Panc1 (cell line): Measurements from ENCODE around the gene NFATC3. TPM values are rescaled to one million over a fixed set of nuclear protein-coding genes. Genes with fewer than 3 reads are reported as not detected.

Source experiments
- ATAC-seq: fragments of 200-7000 bp; cut with Tn5 transposase; 2 replicates; pipeline ENCODE4 v1.9.1; 2020; ENCODE audit warnings: mild to moderate bottlenecking, moderate library complexity
- BruUV-seq: library from RNA; stranded (reverse); fragments of 400-500 nt; replicated peaks from 2 replicates; lab custom pipeline; 2021; lab: Mats Ljungman, UMichigan
- CTCF ChIA-PET: fragments of 300-600 bp; sonication (Branson Sonifier 250); formaldehyde crosslinking; loops from one replicate; lab custom pipeline; 2022; ENCODE audit warnings: antibody characterized with exemption; lab: Charles Lee
- POLR2A ChIA-PET: fragments of 300-600 bp; sonication (Branson Sonifier 250); formaldehyde crosslinking; loops from one replicate; lab custom pipeline; 2022; ENCODE audit warnings: antibody characterized with exemption; lab: Charles Lee
- DNase-seq: peaks from one replicate; pipeline ENCODE4 v3.0.0-alpha.2; 2010; ENCODE audit warnings: low read depth, low spot score
- H3K27ac ChIP-seq: 2 replicates; pipeline ENCODE4 v1.5.1; 2011; ENCODE audit warnings: mild to moderate bottlenecking, low read length, inconsistent platforms
- H3K27me3 ChIP-seq: fragments of 200-500 bp; sonication (Bioruptor generic); 2 replicates; pipeline ENCODE4 v1.6.0; 2014; ENCODE audit warnings: low read length, inconsistent platforms; ENCODE audit not compliant: control insufficient read depth, insufficient read depth
- H3K36me3 ChIP-seq: fragments of 200-500 bp; sonication (Bioruptor generic); 2 replicates; pipeline ENCODE4 v1.5.1; 2014; ENCODE audit warnings: inconsistent platforms, mild to moderate bottlenecking, low read length, moderate library complexity; ENCODE audit not compliant: control insufficient read depth, insufficient read depth
- H3K4me1 ChIP-seq: 2 replicates; pipeline ENCODE4 v1.5.1; 2011; ENCODE audit warnings: inconsistent platforms, mild to moderate bottlenecking, low read length, moderate library complexity; ENCODE audit not compliant: control insufficient read depth, insufficient read depth
- H3K4me3 ChIP-seq, 2 experiments: 2 replicates each; pipeline ENCODE4 v1.5.1; 2011 to 2012; ENCODE audit warnings: low read depth in 2 of 2, low read length in 2 of 2, mild to moderate bottlenecking in 2 of 2, inconsistent platforms in 1 of 2, moderate library complexity in 1 of 2
- H3K9me3 ChIP-seq: fragments of 200-500 bp; sonication (Bioruptor generic); 2 replicates; pipeline ENCODE4 v1.5.1; 2014; ENCODE audit warnings: low read depth, mild to moderate bottlenecking, inconsistent platforms, low read length, moderate library complexity; ENCODE audit not compliant: control insufficient read depth, insufficient read depth
- POLR2AphosphoS5 ChIP-seq: IDR thresholded peaks from 2 replicates; pipeline ENCODE4 v1.6.1; 2012; ENCODE audit warnings: mild to moderate bottlenecking, low read depth, low read length, moderate library complexity
- REST ChIP-seq, 2 experiments: IDR thresholded peaks; 2 replicates each; pipeline ENCODE4 v1.6.1; 2011 to 2012; ENCODE audit warnings: low read depth in 2 of 2, control low read depth in 1 of 2, low read length in 1 of 2, mild to moderate bottlenecking in 1 of 2, moderate library complexity in 1 of 2; ENCODE audit not compliant: insufficient read depth in 1 of 2
- SIN3A ChIP-seq: IDR thresholded peaks from 2 replicates; pipeline ENCODE4 v1.6.1; 2012; ENCODE audit warnings: low read depth, mild to moderate bottlenecking, low read length, moderate library complexity, borderline replicate concordance; ENCODE audit not compliant: insufficient read depth
- TCF7L2 ChIP-seq: IDR thresholded peaks from 2 replicates; pipeline ENCODE4 v1.6.1; 2011; ENCODE audit warnings: mild to moderate bottlenecking, low read depth, low read length, inconsistent platforms
- in situ Hi-C: cut with HindIII; loops from 2 replicates; pipeline ENCODE4 v1.10.0; 2016; ENCODE audit warnings: low sequenced_read_pairs, low pct_unique_long_range_greater_than_20kb
- intact Hi-C: fragments of 100-400 bp; cut with micrococcal nuclease; formaldehyde crosslinking; loops from one replicate; pipeline ENCODE4 v1.10.0; 2022; ENCODE audit not compliant: unreplicated experiment
- total RNA-seq: library from RNA; stranded (reverse); gene quantifications from one replicate; pipeline ENCODE4 v1.2.1, GENCODE V29; 2021; ENCODE audit not compliant: unreplicated experiment
- TF ChIP-seq, protein P1 (sequence below): fragments of 450-650 bp; IDR thresholded peaks from 2 replicates; pipeline ENCODE4 v1.5.1; 2017; ENCODE audit warnings: mild to moderate bottlenecking

NFATC3 gene
- total RNA-seq, 1 experiment from 2014 or later, result 24.8 TPM

GRCh38 chr16:68275611-68276191 is 190.5 kb downstream of the NFATC3 start:
- in situ Hi-C loops, result no loop called here
- intact Hi-C loops, result no loop called here
- CTCF ChIA-PET, result interaction anchor here (0.7 kb wide), 1 partner anchor 13 kb away, joined by 5 read pairs; no protein-coding TSS in a partner anchor
- BruUV-seq, result TSS peak; percentile 63
- Histone ChIP-seq H3K4me1 (no peaks in the 10 kb centered on the region), H3K9me3 (no peaks in the 10 kb centered on the region), H3K36me3 (no peaks in the 10 kb centered on the region), H3K27ac (no peak overlapping the region), H3K4me3 (no peak overlapping the region), H3K27me3 (no peaks in the 10 kb centered on the region)
- TF ChIP-seq SIN3A (no peak), TCF7L2 (no peak), POLR2AphosphoS5 (no peak), REST (IDR thresholded peaks at IDR 0.05; ENCODE audit: insufficient read depth in 1 of 2, low read depth in 2 of 2, low read length in 1 of 2) (no peak)
- TF ChIP-seq, protein P1, sequence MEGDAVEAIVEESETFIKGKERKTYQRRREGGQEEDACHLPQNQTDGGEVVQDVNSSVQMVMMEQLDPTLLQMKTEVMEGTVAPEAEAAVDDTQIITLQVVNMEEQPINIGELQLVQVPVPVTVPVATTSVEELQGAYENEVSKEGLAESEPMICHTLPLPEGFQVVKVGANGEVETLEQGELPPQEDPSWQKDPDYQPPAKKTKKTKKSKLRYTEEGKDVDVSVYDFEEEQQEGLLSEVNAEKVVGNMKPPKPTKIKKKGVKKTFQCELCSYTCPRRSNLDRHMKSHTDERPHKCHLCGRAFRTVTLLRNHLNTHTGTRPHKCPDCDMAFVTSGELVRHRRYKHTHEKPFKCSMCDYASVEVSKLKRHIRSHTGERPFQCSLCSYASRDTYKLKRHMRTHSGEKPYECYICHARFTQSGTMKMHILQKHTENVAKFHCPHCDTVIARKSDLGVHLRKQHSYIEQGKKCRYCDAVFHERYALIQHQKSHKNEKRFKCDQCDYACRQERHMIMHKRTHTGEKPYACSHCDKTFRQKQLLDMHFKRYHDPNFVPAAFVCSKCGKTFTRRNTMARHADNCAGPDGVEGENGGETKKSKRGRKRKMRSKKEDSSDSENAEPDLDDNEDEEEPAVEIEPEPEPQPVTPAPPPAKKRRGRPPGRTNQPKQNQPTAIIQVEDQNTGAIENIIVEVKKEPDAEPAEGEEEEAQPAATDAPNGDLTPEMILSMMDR, result no peak
- POLR2A ChIA-PET, result interaction anchor here (0.7 kb wide), 2 partner anchors 36 to 310 kb away, joined by 3 to 19 read pairs; no protein-coding TSS in a partner anchor
- DNase-seq (no peak), ATAC-seq (no peak)

DNA sequence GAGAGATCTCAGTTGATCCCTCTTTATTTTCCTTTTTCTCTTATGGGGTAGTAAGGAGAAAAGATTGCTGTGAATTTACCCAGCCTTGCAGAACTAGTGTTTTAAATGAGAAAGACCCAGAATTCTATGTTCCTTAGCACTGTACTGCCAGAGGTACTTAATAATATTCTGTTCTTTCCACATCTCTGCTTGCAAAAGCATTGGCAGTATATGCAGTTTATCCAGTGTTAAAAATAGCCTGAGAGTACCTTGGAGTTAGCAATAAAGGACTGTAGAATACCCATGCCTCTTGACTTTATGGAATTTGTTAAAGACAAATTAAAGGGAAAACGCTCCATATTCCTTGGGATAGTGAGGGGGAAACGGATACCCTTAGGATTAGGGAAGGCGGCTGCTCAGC is 191.1 kb downstream of the NFATC3 start:
- ATAC-seq, result no peak
- intact Hi-C loops, result no loop called here
- no peaks in the 10 kb centered on the region for H3K36me3 ChIP-seq

More for the DNA sequence above, 191.1 kb downstream of the NFATC3 start:
- in situ Hi-C loops, result no loop called here
- no TSS peak for BruUV-seq
- TF ChIP-seq TCF7L2 (no peak), SIN3A (no peak), POLR2AphosphoS5 (no peak), REST (IDR thresholded peaks at IDR 0.05; ENCODE audit: insufficient read depth in 1 of 2, low read depth in 2 of 2, low read length in 1 of 2) (no peak)
- TF ChIP-seq, protein P1, result no peak
- Histone ChIP-seq H3K4me1 (no peaks in the 10 kb centered on the region), H3K9me3 (no peaks in the 10 kb centered on the region), H3K27ac (no peak overlapping the region), H3K4me3 (no peak overlapping the region), H3K27me3 (no peaks in the 10 kb centered on the region)
- ChIA-PET POLR2A (interaction anchor here (0.7 kb wide), 1 partner anchor 36 kb away, joined by 3 read pairs; no protein-coding TSS in a partner anchor), CTCF (no interaction called here)
- no peak for DNase-seq
